ENCODE data around the gene SLC6A19. TPM values are rescaled to one million over a fixed set of nuclear protein-coding genes. Genes with fewer than 3 reads are reported as not detected.

SLC6A19 gene
- total and polyA plus RNA-seq, 2 of the 13 experiments (the other 11 are each of a cell fraction or from before 2014, with no cell fraction given), result 0.02 TPM; not detected in 1

GRCh38 chr5:1162751-1163150 is 38.6 kb upstream of the SLC6A19 start:
- no peak for DNase-seq (ENCODE audit: low spot score)
- Histone ChIP-seq H3K27me3 (ENCODE audit: control insufficient read depth in 1 of 2, insufficient read depth in 2 of 2, low read length in 2 of 2) (peaks cover 8 to 44% of the 10 kb centered on the region in 2 experiments; a peak in 4 of 5 replicates), H3K9me3 (ENCODE audit: low read length) (no peaks in the 10 kb centered on the region), H3K4me2 (ENCODE audit: low read depth, low read length) (no peak overlapping the region), H4K20me1 (ENCODE audit: insufficient read depth, low read length) (no peaks in the 10 kb centered on the region), H3K9ac (ENCODE audit: insufficient read depth, low read depth, low read length) (no peak overlapping the region), H3K36me3 (replicated peaks in 1 of 2; ENCODE audit: control insufficient read depth in 1 of 2, insufficient read depth in 2 of 2, low read length in 2 of 2) (no peaks in the 10 kb centered on the region), H2AFZ (ENCODE audit: low read length) (no peak overlapping the region), H3K79me2 (ENCODE audit: insufficient read depth, low read length) (no peaks in the 10 kb centered on the region), H3K27ac (ENCODE audit: extremely low read length, insufficient read depth, low read length) (no peak overlapping the region), H3K4me1 (ENCODE audit: insufficient read depth, low read length) (peaks cover 73% of the 10 kb centered on the region), H3K4me3 (replicated peaks in 1 of 3; ENCODE audit: insufficient read depth in 1 of 3, low read depth in 2 of 3, low read length in 3 of 3) (no peak overlapping the region)
- POLR2A ChIA-PET, result interaction anchor here (2.1 to 3.4 kb wide), 4 partner anchors 12 to 56 kb away, joined by 11 to 53 read pairs (median 21); no protein-coding TSS in a partner anchor
- TF ChIP-seq SIX1 (CRISPR knock-in tag; IDR thresholded peaks at IDR 0.05; ENCODE audit: borderline replicate concordance) (no peak), MXI1 (IDR thresholded peaks at IDR 0.05; ENCODE audit: borderline replicate concordance, low read depth, low read length) (no peak), ZSCAN12 (CRISPR knock-in tag; IDR thresholded peaks at IDR 0.05) (no peak), ZFX (CRISPR knock-in tag; IDR thresholded peaks at IDR 0.05; ENCODE audit: low read depth) (no peak), ZFP36L2 (CRISPR knock-in tag; IDR thresholded peaks at IDR 0.05) (no peak), ZNF432 (CRISPR knock-in tag; IDR thresholded peaks at IDR 0.05; ENCODE audit: borderline replicate concordance) (no peak), HNRNPUL1 (IDR thresholded peaks at IDR 0.05; ENCODE audit: low read depth, low read length) (no peak), IKZF4 (CRISPR knock-in tag; IDR thresholded peaks at IDR 0.05; ENCODE audit: borderline replicate concordance, low read depth, not compliant biosample characterization) (no peak), CEBPB (IDR thresholded peaks at IDR 0.05; ENCODE audit: borderline replicate concordance, low read depth, low read length) (no peak), ZNF691 (CRISPR knock-in tag; IDR thresholded peaks at IDR 0.05; ENCODE audit: borderline replicate concordance, low read depth) (no peak), ZNF552 (CRISPR knock-in tag; IDR thresholded peaks at IDR 0.05; ENCODE audit: borderline replicate concordance) (no peak), KMT2A (CRISPR knock-in tag; IDR thresholded peaks at IDR 0.05) (no peak), ZNF780A (CRISPR knock-in tag; IDR thresholded peaks at IDR 0.05) (no peak), SMAD3 (CRISPR knock-in tag; IDR thresholded peaks at IDR 0.05) (no peak), ZNF282 (IDR thresholded peaks at IDR 0.05; ENCODE audit: partially characterized antibody) (no peak)
- no peak for ATAC-seq
- 65% methylated on average over 8 of the region's 8 CpGs for WGBS (ENCODE audit: low lambda C conversion rate)
- BruUV-seq (replicated peaks), result no TSS peak
- no peak for FAIRE-seq
- intact Hi-C loops (cut with micrococcal nuclease; ENCODE audit: unreplicated experiment), result no loop called here
- CTCF ChIA-PET (ENCODE audit: low intra/inter-chr PET ratio, low total read pairs), result no interaction called here
- in situ Hi-C loops (cut with HindIII; ENCODE audit: extremely low pct_ligation_motif_present, low pct_unique_long_range_greater_than_20kb), result loop anchor here (10.0 kb wide), 1 partner anchor 238 kb away; no protein-coding TSS in a partner anchor

All from HepG2 (cell line).